Smooth muscle cell of the brain vasculature (primary cell): ENCODE measurements around the gene ENOX1.
A peak's percentile ranks its signal among the peaks of the same experiment; 100 is the strongest.

Experiments
- DNase-seq: peaks from one replicate; pipeline ENCODE4 v3.0.0-alpha.2; 2012; ENCODE audit warnings: low read depth, low spot score

ENOX1 gene

GRCh38 chr13:43487461-43487860 lies 299.3 kb downstream of the ENOX1 start:
- no peak for DNase-seq

- no peak for DNase-seq
Measured at GRCh38 chr13:43484432-43485225, 302.1 kb downstream of the ENOX1 start.

GRCh38 chr13:43483930-43484329 lies 302.8 kb downstream of the ENOX1 start:
- no peak for DNase-seq

- DNase-seq = no peak
Measured at GRCh38 chr13:43482641-43483040, 304.1 kb downstream of the ENOX1 start.

GRCh38 chr13:43482026-43482425 lies 304.7 kb downstream of the ENOX1 start:
- DNase-seq = no peak

- DNase-seq = no peak
Measured at GRCh38 chr13:43478902-43479301, 307.9 kb downstream of the ENOX1 start.

- peak; percentile 1 for DNase-seq
Measured at GRCh38 chr13:43478211-43478610, 308.6 kb downstream of the ENOX1 start.

GRCh38 chr13:43475140-43475539 lies 311.6 kb downstream of the ENOX1 start:
- no peak for DNase-seq

- no peak for DNase-seq
Measured at GRCh38 chr13:43473437-43473836, 313.3 kb downstream of the ENOX1 start.

GRCh38 chr13:43472980-43473379 lies 313.8 kb downstream of the ENOX1 start:
- DNase-seq = no peak

- no peak for DNase-seq
Measured at GRCh38 chr13:43472339-43472738, 314.4 kb downstream of the ENOX1 start.

- no peak for DNase-seq
Measured at GRCh38 chr13:43470610-43471009, 316.2 kb downstream of the ENOX1 start.

GRCh38 chr13:43469791-43470190 lies 317.0 kb downstream of the ENOX1 start:
- peak; percentile 17 for DNase-seq

GRCh38 chr13:43464578-43465264 lies 322.1 kb downstream of the ENOX1 start:
- no peak for DNase-seq

GRCh38 chr13:43448605-43449336 lies 338.0 kb downstream of the ENOX1 start:
- DNase-seq = no peak

GRCh38 chr13:43446126-43446525 lies 340.6 kb downstream of the ENOX1 start:
- DNase-seq = no peak

GRCh38 chr13:43445668-43446067 lies 341.1 kb downstream of the ENOX1 start:
- no peak for DNase-seq

- DNase-seq = no peak
Measured at GRCh38 chr13:43444081-43444480, 342.7 kb downstream of the ENOX1 start.

GRCh38 chr13:43441899-43442499 lies 344.8 kb downstream of the ENOX1 start:
- no peak for DNase-seq

- no peak for DNase-seq
Measured at GRCh38 chr13:43441464-43441863, 345.3 kb downstream of the ENOX1 start.

GRCh38 chr13:43434191-43434590 lies 352.6 kb downstream of the ENOX1 start:
- no peak for DNase-seq

GRCh38 chr13:43433691-43434141 lies 353.1 kb downstream of the ENOX1 start:
- DNase-seq = no peak
